Keratinocyte (primary cell): Measurements from ENCODE around the gene TMCC1.

Experiments
- CTCF ChIP-seq, 3 experiments: IDR thresholded peaks in 1 of 3; conservative IDR thresholded peaks in 1 of 3; optimal IDR thresholded peaks in 1 of 3; 2 replicates in 2 of 3; 3 replicates in 1 of 3; pipeline versions ENCODE3 to v1.5.1; 2011; ENCODE audit warnings: low read length in 3 of 3, mild to moderate bottlenecking in 3 of 3, moderate library complexity in 2 of 3, control low read depth in 1 of 3, inconsistent platforms in 1 of 3; ENCODE audit not compliant: insufficient read depth in 2 of 3; ENCODE audit errors: extremely low read depth in 1 of 3
- EZH2 ChIP-seq: IDR thresholded peaks from one replicate; pipeline ENCODE4 v1.6.1; 2012; ENCODE audit warnings: inconsistent platforms, mild to moderate bottlenecking, low read length, moderate library complexity

GRCh38 chr3:129867506-129868124, 25.9 kb downstream of the TMCC1 start:
- TF ChIP-seq EZH2 (no peak), CTCF (optimal IDR thresholded peaks at IDR 0.05 in 1 of 3, IDR thresholded peaks at IDR 0.05 in 1 of 3, conservative IDR thresholded peaks at IDR 0.05 in 1 of 3; ENCODE audit: extremely low read depth in 1 of 3, insufficient read depth in 2 of 3, low read length in 3 of 3) (no peak)
